Type B pancreatic cell (in vitro differentiated cells): ENCODE results near the gene SPINT3. TPM values are rescaled to one million over a fixed set of nuclear protein-coding genes. Genes with fewer than 3 reads are reported as not detected.

Experiments used
- DNase-seq: peaks from one replicate; pipeline ENCODE4 v3.0.0; 2021; ENCODE audit warnings: mixed read lengths; ENCODE audit not compliant: unreplicated experiment; ENCODE audit errors: extremely low spot score
- H3K27ac Mint-ChIP-seq: 2 replicates; pipeline ENCODE4 v1.8.0; 2021; ENCODE audit warnings: mild to moderate bottlenecking, mixed read lengths
- H3K27me3 Mint-ChIP-seq: 2 replicates; pipeline ENCODE4 v1.8.0; 2021; ENCODE audit warnings: mixed read lengths
- H3K36me3 Mint-ChIP-seq: 2 replicates; pipeline ENCODE4 v1.8.0; 2021; ENCODE audit warnings: mixed read lengths
- H3K4me1 Mint-ChIP-seq: one replicate; pipeline ENCODE4 v1.8.0; 2021; ENCODE audit warnings: mixed read lengths; ENCODE audit not compliant: unreplicated experiment
- H3K4me3 Mint-ChIP-seq: 2 replicates; pipeline ENCODE4 v1.8.0; 2021; ENCODE audit warnings: mild to moderate bottlenecking, mixed read lengths
- H3K9me3 Mint-ChIP-seq: 2 replicates; pipeline ENCODE4 v1.8.0; 2021; ENCODE audit warnings: mixed read lengths
- CTCF ChIP-seq: fragments of 200-600 bp; sonication (generic); conservative IDR thresholded peaks from 2 replicates; pipeline ENCODE4 v1.5.0; 2021; ENCODE audit warnings: antibody characterized with exemption, mild to moderate bottlenecking
- total RNA-seq: library from RNA; stranded (reverse); gene quantifications from 2 replicates; pipeline ENCODE4 v1.2.1, GENCODE V29; 2021; ENCODE audit warnings: low replicate concordance

Gene SPINT3
- total RNA-seq, 1 donor from 2014 or later: not detected

GRCh38 chr20:45465491-45466266, 49.7 kb downstream of the SPINT3 start:
- H3K4me1 Mint-ChIP-seq: no peaks in the 10 kb centered on the region
- H3K36me3 Mint-ChIP-seq: no peaks in the 10 kb centered on the region
- TF ChIP-seq CTCF: no peak
- no peak overlapping the region for H3K27ac Mint-ChIP-seq
- peak overlapping the region; percentile 43 for H3K4me3 Mint-ChIP-seq
- no peaks in the 10 kb centered on the region for H3K9me3 Mint-ChIP-seq
- DNase-seq: no peak
- peaks cover 15% of the 10 kb centered on the region for H3K27me3 Mint-ChIP-seq

- no peak overlapping the region for H3K4me3 Mint-ChIP-seq
- H3K36me3 Mint-ChIP-seq: no peaks in the 10 kb centered on the region
- TF ChIP-seq CTCF: no peak
- peaks cover 13% of the 10 kb centered on the region for H3K27me3 Mint-ChIP-seq
- no peak overlapping the region for H3K27ac Mint-ChIP-seq
- DNase-seq: no peak
- no peaks in the 10 kb centered on the region for H3K9me3 Mint-ChIP-seq
- H3K4me1 Mint-ChIP-seq: no peaks in the 10 kb centered on the region
Measured at GRCh38 chr20:45463709-45464108, 51.7 kb downstream of the SPINT3 start.

- H3K36me3 Mint-ChIP-seq: no peaks in the 10 kb centered on the region
- H3K27ac Mint-ChIP-seq: no peak overlapping the region
- H3K27me3 Mint-ChIP-seq: peaks cover 9% of the 10 kb centered on the region
- H3K4me3 Mint-ChIP-seq: no peak overlapping the region
- no peaks in the 10 kb centered on the region for H3K9me3 Mint-ChIP-seq
- TF ChIP-seq CTCF: no peak
- H3K4me1 Mint-ChIP-seq: no peaks in the 10 kb centered on the region
- no peak for DNase-seq
Measured at GRCh38 chr20:45462711-45463509, 52.5 kb downstream of the SPINT3 start.

Other genes with a start within 250 kb of the SPINT3 start
- gene RBPJL, start 208.8 kb downstream of the SPINT3 start, total RNA-seq: not detected in 2 replicates
- 0.75 TPM in 1 of 2 replicates, not detected in the other for gene MATN4, start 207.3 kb downstream of the SPINT3 start, total RNA-seq
- gene SDC4, start 167.2 kb downstream of the SPINT3 start, total RNA-seq: 67.2 and 133 TPM in 2 replicates
- gene SYS1, start 152.5 kb downstream of the SPINT3 start, total RNA-seq: 29.2 and 47.4 TPM in 2 replicates
- gene TP53TG5, start 137.3 kb downstream of the SPINT3 start, total RNA-seq: 0.57 TPM in 1 of 2 replicates, not detected in the other
- gene DBNDD2, start 107.3 kb downstream of the SPINT3 start, total RNA-seq: 12.8 and 25.5 TPM in 2 replicates
- gene PIGT, start 99.5 kb downstream of the SPINT3 start, total RNA-seq: 70.1 and 80.6 TPM in 2 replicates
- gene WFDC2, start 45.9 kb downstream of the SPINT3 start, total RNA-seq: 64.4 and 98.9 TPM in 2 replicates
- 0.50 TPM in 1 of 2 replicates, not detected in the other for gene WFDC6, start 23.9 kb upstream of the SPINT3 start, total RNA-seq
- gene EPPIN, start 31.8 kb upstream of the SPINT3 start, total RNA-seq: 0.24 TPM in 1 of 2 replicates, not detected in the other
- gene WFDC8, start 63.7 kb upstream of the SPINT3 start, total RNA-seq: not detected in 2 replicates
- not detected in 2 replicates for gene WFDC10A, start 114.1 kb upstream of the SPINT3 start, total RNA-seq
- gene WFDC9, start 115.7 kb upstream of the SPINT3 start, total RNA-seq: not detected in 2 replicates
- gene WFDC11, start 154.6 kb upstream of the SPINT3 start, total RNA-seq: not detected in 2 replicates
- not detected in 2 replicates for gene WFDC13, start 186.4 kb upstream of the SPINT3 start, total RNA-seq
- not detected in 2 replicates for gene WFDC10B, start 189.4 kb upstream of the SPINT3 start, total RNA-seq
- not detected in 2 replicates for gene SPINT4, start 206.7 kb upstream of the SPINT3 start, total RNA-seq